Psoas muscle (tissue), 8 donors: Measurements from ENCODE around the gene ARID3C. TPM values are rescaled to one million over a fixed set of nuclear protein-coding genes. Genes with fewer than 3 reads are reported as not detected.

Experiments
- ATAC-seq, 4 donors: fragments of 200-7000 bp; cut with Tn5 transposase; one replicate each; pipeline ENCODE4 v1.9.1; 2020; ENCODE audit warnings: moderate library complexity in 3 of 4, mild to moderate bottlenecking in 2 of 4
- DNase-seq, 2 donors: peaks; one replicate each; pipeline ENCODE4 v3.0.0-alpha.2; 2020
- H3K27ac ChIP-seq: fragments of 200-600 bp; one replicate; pipeline ENCODE4 v1.8.0; 2022
- H3K27me3 ChIP-seq, 3 donors: fragments of 200-600 bp in 1 of 3; one replicate each; pipeline versions ENCODE4 v1.6.1 to v1.8.0; 2013 to 2022; ENCODE audit warnings: low read length in 2 of 3, mild to moderate bottlenecking in 2 of 3, moderate library complexity in 1 of 3; ENCODE audit not compliant: insufficient read depth in 3 of 3
- H3K36me3 ChIP-seq, 2 donors: fragments of 200-600 bp in 1 of 2; one replicate each; pipeline versions ENCODE4 v1.6.1 to v1.8.0; 2013 to 2022; ENCODE audit warnings: low read depth in 1 of 2, mild to moderate bottlenecking in 1 of 2, moderate library complexity in 1 of 2; ENCODE audit not compliant: insufficient read depth in 1 of 2
- H3K4me1 ChIP-seq: fragments of 200-600 bp; one replicate; pipeline ENCODE4 v1.8.0; 2022
- H3K4me3 ChIP-seq: fragments of 200-600 bp; one replicate; pipeline ENCODE4 v1.8.0; 2022; ENCODE audit warnings: mild to moderate bottlenecking
- H3K9me3 ChIP-seq: fragments of 200-600 bp; one replicate; pipeline ENCODE4 v1.8.0; 2022
- WGBS, 3 donors: extraction: QIAGEN DNeasy Blood & Tissue Kit; methylation state at CpG; one replicate each; pipeline versions ENCODE4 v1.1.6 to v1.1.7; 2013; 5-methylcytosine and 5-hydroxymethylcytosine counted together
- intact Hi-C, 2 donors: fragments of 100-400 bp; cut with DNase I; formaldehyde crosslinking; loops; one replicate each; pipeline versions ENCODE4 v1.11.0 to v1.14.2; 2022
- polyA plus RNA-seq, 3 donors: library from polyadenylated mRNA; stranded (reverse); fragments of 200-250 nt; gene quantifications; one replicate each; pipeline ENCODE4 v1.2.3, GENCODE V29; 2013
- total RNA-seq, 4 donors: library from RNA; stranded (reverse); fragmentation: NEBNext Ultra II Directional in 2 of 4; extraction: Animal tissue kit (Norgen Biotek cat#: 25700) in 2 of 4; gene quantifications; one replicate each; pipeline versions ENCODE4 v1.2.1 to v1.2.4, GENCODE V29; 2021 to 2023
- TF ChIP-seq, protein P1 (sequence below): fragments of 200-600 bp; IDR thresholded peaks from one replicate; pipeline ENCODE4 v1.8.0; 2022; ENCODE audit warnings: antibody characterized with exemption
- donor health status: healthy with polysubstance abuse.
- donor health status: DM: no; HTN: no; CAD: no; lungs with moderate emphysema.
- donor health status: Bipolar disorder and iron deficiency.
- donor health status: healthy.
- donor health status: DM: yes; HTN: yes; CAD: no.
- donor health status: DM: no; HTN: no; CAD: no.
- donor health status: DM: no; HTN: no; CAD: no.
- donor health status: DM: yes; HTN: yes; CAD: no.

The ARID3C gene
- total and polyA plus RNA-seq, 7 donors: 0.16 TPM; not detected in 6

DNA sequence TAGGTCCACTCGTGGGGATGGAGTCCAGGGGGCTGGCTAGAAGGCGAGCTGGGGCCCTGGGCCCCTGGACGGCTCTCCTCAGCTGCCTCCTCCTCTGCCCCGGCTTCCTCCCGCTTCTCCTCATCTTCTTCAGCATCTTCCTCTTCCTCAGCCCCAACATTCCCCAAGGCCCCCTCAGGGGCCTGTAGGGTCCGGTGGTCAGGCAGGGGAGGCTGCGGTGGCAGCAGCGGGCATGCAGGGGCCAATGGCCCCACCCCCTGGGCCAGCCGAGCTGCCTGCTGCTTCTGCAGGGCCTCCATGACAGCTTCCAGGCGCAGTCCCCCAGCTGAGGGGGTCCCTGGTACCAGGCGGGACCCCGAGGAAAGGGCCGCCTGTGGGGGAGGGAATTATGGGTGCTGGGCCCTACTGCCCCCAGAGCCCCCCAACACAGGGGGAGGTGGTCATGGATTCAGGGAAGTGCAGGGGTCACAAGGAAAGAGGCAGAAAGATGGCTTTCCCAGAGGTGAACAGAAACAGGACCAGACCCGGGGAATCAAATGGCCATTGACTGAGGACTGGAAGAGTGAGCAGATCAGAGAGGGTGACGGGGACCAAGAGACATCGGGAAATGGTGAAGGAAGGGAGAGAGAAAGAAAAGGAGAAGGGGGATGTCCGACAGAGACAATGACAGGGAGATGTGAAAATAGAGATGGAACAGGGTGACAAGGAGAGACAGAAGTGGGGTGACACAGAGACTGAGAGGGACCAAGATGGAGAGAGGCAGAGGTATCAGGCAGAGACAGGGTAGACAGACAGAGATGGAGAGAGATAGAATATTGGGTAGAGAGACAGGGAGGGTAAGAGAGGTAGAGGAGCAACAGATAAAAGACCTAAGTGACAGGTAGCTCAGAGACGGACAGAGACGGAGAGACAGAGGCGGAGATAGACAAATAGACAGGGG lies 880 bp downstream of the ARID3C start:
- Histone ChIP-seq H3K9me3 (no peaks in the 10 kb centered on the region), H3K36me3 (no peaks in the 10 kb centered on the region), H3K4me3 (peak overlapping the region; percentile 64), H3K27ac (no peak overlapping the region), H3K4me1 (peaks cover 9% of the 10 kb centered on the region), H3K27me3 (peaks cover 0 to 72% (median 34%) of the 10 kb centered on the region in 3 donors)
- TF ChIP-seq, protein P1, sequence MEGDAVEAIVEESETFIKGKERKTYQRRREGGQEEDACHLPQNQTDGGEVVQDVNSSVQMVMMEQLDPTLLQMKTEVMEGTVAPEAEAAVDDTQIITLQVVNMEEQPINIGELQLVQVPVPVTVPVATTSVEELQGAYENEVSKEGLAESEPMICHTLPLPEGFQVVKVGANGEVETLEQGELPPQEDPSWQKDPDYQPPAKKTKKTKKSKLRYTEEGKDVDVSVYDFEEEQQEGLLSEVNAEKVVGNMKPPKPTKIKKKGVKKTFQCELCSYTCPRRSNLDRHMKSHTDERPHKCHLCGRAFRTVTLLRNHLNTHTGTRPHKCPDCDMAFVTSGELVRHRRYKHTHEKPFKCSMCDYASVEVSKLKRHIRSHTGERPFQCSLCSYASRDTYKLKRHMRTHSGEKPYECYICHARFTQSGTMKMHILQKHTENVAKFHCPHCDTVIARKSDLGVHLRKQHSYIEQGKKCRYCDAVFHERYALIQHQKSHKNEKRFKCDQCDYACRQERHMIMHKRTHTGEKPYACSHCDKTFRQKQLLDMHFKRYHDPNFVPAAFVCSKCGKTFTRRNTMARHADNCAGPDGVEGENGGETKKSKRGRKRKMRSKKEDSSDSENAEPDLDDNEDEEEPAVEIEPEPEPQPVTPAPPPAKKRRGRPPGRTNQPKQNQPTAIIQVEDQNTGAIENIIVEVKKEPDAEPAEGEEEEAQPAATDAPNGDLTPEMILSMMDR: no peak
- intact Hi-C loops: no loop called here
- ATAC-seq: no peak
- no peak for DNase-seq
- WGBS, 3 donors: 33 to 37% (median 34%) methylated on average over 19 to 20 of the region's 20 CpGs

- no peak for DNase-seq
- no peaks in the 10 kb centered on the region for H3K36me3 ChIP-seq
- H3K27me3 ChIP-seq: peaks cover 0 to 84% (median 39%) of the 10 kb centered on the region in 3 donors
- 58 to 70% (median 67%) methylated on average over 2 to 3 of the region's 3 CpGs for WGBS, 3 donors
- intact Hi-C loops: no loop called here
- no peak overlapping the region for H3K27ac ChIP-seq
- TF ChIP-seq, protein P1: no peak
- no peaks in the 10 kb centered on the region for H3K9me3 ChIP-seq
- peaks cover 12% of the 10 kb centered on the region for H3K4me1 ChIP-seq
- H3K4me3 ChIP-seq: no peak overlapping the region
- no peak for ATAC-seq
These were observed 3.7 kb downstream of the ARID3C start for GRCh38 chr9:34625186-34625486.

DNA sequence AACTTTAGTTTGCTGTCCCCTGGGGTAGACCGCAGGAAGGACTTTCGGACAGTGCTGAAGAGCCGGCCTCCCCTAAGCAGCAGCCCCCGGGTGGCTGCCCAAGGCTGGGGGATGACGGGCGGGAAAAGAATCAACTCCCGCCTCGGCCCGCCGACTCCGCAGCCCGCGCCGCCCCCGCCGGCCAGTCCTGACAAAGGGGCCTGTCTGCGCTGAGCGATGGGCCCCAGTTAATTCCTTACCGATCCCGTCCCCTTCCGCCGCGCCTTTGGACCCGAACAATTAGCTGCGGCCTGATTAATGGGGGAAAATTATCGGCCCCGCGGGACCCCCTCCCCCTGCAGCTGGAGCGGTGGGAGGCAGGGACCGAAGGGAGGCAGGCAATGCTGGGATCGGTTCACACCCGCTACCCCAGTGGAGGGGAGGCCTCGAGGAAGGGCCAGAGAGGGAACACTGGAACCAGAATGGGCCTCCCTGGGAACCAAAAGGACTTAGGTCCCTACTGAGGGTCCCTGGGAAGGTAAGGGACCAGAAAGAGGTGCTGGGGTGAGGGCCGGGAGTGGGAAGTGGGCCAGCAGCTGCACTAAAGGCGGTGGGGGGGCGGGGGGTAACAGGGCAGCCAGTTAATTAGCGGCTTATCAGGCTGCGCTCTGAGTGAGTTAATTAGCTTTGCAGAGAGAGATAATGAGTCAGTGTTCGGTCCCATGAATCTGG lies 4.2 kb downstream of the ARID3C start:
- TF ChIP-seq, protein P1: no peak
- no peaks in the 10 kb centered on the region for H3K9me3 ChIP-seq
- H3K27ac ChIP-seq: no peak overlapping the region
- DNase-seq: no peak
- H3K4me1 ChIP-seq: peaks cover 13% of the 10 kb centered on the region
- H3K27me3 ChIP-seq: peaks cover 0 to 79% (median 39%) of the 10 kb centered on the region in 3 donors
- no peak for ATAC-seq
- no peak overlapping the region for H3K4me3 ChIP-seq
- intact Hi-C loops: no loop called here
- 20 to 25% (median 25%) methylated on average over 39 of the region's 39 CpGs for WGBS, 3 donors
- no peaks in the 10 kb centered on the region for H3K36me3 ChIP-seq

DNA sequence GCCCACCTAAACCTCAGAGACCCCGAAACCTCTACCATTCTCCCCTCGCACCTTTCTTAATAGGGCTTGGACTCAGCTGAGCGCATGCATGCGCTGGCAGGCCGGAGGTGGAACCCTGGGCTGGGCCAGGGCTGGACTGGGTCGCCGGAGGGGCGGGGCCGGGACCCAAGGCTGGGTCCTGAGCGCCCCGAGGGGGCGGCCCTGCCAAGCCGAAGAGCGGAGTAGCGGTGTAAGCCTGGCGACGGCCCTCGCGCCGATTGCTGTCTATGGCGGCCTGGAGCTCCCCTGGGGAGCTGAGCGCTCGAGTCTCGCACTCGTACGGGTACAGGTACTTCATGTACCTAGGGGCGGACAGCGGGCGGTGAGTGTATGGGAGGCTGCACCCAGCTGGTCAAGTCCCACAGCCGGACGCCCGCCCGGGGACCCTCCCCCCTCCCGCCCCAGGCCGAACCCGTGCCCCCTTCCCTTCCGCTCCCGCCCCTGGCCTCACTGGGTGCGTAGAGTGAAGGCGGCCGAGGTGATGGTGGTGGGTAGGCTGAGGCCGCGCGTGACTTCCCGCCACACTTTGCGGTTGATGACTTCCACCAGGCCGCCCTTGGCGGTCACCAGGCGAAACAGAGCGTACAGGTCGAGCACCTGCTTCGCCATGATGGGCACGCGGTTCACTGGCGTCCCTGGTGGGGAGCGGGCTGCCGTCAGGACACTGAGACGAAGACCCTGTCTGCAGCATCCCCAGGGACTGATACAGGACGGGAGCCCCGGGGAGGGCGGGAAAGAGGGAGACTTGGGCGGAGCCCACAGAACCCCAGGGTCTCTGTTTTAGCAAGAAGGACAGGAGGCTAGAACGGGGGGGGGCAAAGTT lies 5.3 kb downstream of the ARID3C start:
- H3K27me3 ChIP-seq: peaks cover 0 to 69% (median 37%) of the 10 kb centered on the region in 3 donors
- no peak overlapping the region for H3K27ac ChIP-seq
- no peaks in the 10 kb centered on the region for H3K9me3 ChIP-seq
- TF ChIP-seq, protein P1: no peak
- no peak for DNase-seq
- intact Hi-C loops: no loop called here
- H3K4me1 ChIP-seq: peaks cover 22% of the 10 kb centered on the region
- H3K4me3 ChIP-seq: peak overlapping the region; percentile 32
- H3K36me3 ChIP-seq: peaks cover 0 to 4% of the 10 kb centered on the region in 2 donors
- WGBS, 3 donors: 6 to 11% (median 9%) methylated on average over 56 to 63 of the region's 63 CpGs
- ATAC-seq: no peak
